Measurements from ENCODE around the gene NTMT1.

GRCh38 chr9:129594632-129595031, 31.3 kb upstream of the NTMT1 start:
- TF ChIP-seq CHD2 (IDR thresholded peaks at IDR 0.05; ENCODE audit: borderline replicate concordance, low read depth, low read length) (no peak), CBX3 (IDR thresholded peaks at IDR 0.05; ENCODE audit: borderline replicate concordance, low read depth) (no peak)

All from GM12878 (cell line).